HG03280 (cell line): Measurements from ENCODE around the gene ZNF77.
A peak's percentile ranks its signal among the peaks of the same experiment; 100 is the strongest.
"Not testable (repeated sequence)": the region's sequence is repeated elsewhere in the genome, so short reads cannot be mapped to it uniquely, and the experiment has no call there.

Experiments used
- ATAC-seq: cut with Tn5 transposase; IDR thresholded peaks from one replicate; pipeline ENCODE4 v1.9.1; 2021; ENCODE audit warnings: mild to moderate bottlenecking, moderate library complexity; ENCODE audit not compliant: unreplicated experiment

ZNF77 gene

DNA sequence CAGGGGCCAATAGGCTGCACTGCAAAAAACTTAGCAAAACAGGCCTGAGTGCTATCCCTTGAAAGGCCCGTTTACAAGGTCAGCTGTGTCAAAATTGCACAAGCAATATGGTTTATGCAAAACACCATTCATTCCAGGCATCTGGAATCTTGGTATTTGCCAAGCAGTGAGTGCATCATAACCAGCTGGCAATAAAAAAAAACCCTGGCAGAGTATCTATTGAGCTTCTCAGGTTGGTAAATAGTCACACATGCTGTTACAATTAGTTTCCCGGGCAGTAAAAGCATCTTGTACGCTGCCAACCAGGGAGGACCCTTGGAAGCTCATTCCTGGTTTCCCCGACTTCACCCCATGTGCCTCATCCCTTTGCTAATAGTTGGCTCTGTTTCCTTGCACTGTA is 21.3 kb downstream of the ZNF77 start:
- no peak for ATAC-seq

DNA sequence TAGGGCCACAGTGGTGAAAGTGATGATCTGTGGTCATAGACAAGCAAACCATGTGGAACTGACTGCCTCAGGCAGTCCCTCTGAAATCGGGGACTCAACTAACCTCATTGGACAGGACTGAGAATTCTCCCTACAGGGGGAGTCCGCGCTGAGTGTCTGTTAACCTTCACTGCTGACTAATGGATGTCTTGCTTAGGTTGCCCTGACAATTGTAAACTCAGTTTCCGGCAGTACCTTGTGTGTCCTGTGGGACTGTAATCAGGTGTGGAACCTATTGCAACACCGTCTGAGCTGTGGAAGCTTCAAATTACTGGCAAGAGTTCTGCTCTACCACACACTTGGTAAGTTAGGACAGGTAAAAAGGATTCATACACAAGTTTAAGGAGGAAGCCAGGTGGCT is 21.8 kb downstream of the ZNF77 start:
- ATAC-seq, result no peak

DNA sequence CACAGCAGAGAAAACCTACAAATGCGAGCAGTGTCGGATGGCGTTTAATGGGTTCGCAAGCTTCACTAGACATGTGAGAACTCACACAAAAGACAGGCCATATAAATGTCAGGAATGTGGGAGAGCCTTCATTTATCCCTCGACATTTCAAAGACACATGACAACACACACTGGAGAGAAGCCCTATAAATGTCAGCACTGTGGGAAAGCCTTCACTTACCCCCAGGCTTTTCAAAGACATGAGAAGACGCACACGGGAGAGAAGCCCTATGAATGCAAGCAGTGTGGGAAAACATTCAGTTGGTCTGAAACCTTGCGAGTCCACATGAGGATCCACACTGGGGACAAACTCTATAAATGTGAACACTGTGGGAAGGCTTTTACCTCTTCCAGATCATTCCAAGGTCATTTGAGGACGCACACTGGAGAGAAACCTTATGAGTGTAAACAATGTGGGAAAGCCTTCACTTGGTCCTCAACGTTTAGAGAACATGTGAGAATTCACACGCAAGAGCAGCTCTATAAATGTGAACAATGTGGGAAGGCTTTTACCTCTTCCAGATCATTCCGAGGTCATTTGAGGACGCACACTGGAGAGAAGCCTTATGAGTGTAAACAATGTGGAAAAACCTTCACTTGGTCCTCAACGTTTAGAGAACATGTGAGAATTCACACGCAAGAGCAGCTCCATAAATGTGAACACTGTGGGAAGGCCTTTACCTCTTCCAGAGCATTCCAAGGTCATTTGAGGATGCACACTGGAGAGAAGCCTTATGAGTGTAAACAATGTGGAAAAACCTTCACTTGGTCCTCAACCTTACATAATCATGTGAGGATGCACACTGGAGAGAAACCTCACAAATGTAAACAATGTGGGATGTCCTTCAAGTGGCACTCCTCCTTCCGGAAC is 27.2 kb downstream of the ZNF77 start:
- ATAC-seq, result no peak

DNA sequence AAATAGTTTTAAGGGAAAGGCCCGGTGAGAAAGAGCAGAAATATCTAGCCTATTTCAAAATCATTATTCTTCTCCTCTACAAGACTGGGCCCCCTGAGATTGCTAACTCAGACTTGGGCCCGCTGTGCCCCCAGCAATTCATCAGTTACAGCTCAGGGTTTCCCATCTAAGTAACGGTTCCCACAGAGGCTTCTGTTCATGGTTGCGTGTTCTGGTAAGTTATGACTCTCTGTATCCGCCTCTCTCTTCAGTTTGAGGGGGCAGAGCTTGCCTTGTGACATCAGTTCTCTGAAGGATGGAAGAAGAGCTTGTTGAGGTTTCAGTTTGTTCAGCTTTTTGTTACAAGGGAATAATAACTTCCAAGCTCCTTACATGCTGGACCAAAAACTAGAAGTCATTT is 32.5 kb downstream of the ZNF77 start:
- no peak for ATAC-seq

DNA sequence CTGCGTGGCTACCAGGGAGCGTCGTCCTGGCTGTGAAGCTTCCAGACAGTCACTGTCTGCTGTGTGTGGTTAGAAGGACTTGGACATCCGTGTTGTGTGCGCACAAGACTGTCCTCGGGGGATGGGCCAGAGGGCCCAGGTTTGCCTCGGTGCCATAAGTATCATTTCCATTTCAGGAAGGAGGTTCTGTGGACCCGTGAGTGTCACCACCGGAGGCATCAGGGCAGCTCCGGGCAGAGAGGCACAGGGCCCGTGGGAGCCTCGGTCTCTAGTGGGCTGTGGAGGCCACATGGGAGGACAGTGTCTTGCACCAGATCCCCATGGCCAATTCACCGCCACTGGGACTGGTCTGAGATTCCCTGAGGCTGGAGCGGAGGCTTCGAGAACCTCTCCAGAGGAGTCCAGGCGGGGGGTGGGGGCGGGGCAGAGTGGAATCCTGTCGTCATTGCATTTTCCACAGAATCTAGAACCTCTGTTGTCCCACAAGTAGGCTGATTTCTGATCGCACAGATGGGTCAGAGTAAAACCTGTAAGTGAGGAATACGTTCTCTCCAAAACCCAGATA is 38.1 kb downstream of the ZNF77 start:
- no peak for ATAC-seq

DNA sequence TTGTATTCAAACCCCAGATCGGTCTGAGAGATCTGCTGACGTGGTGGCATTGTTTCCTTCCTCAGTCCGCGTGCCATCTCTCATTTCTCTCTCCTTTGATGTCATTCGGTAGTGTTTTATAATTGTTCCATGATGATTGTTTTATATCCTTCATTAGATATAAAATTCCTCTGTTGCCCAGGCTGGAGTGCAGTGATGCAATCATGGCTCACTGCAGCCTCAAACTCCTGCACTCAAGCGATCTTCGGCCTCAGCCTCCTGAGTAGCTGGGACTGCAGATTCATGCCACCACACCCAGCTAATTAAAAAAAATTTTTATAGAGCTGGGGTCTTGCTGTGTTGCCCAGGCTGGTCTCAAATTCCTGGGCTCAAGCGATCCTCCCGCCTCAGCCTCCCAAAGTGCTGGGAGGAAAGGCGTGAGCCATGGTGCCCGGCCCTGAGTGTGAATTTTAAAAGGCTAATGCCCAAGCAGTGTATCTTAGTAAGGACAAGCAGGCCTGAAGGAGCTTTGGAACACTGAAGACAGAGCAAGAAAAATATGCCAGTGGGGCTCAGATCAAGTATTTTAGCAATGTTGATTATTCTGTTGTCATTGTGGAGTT is 38.8 kb downstream of the ZNF77 start:
- ATAC-seq, result no peak

DNA sequence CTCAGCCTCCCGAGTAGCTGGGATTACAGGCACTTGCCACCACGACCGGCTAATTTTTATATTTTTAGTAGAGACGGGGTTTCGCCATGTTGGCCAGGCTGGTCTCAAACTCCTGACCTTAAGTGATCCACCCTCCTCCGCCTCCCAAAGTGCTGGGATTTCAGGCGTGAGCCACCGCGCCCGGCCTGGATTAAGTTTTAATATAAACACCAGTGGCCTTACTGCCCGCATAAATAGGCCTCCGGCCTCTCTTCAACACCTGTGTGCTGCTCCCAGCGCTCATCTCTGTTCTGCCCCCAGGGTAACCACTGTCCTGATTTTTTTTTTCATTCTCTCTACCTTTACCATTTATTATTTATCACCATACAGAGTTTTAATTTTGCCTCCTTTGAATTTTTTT is 41.4 kb downstream of the ZNF77 start:
- not testable (repeated sequence) for ATAC-seq

DNA sequence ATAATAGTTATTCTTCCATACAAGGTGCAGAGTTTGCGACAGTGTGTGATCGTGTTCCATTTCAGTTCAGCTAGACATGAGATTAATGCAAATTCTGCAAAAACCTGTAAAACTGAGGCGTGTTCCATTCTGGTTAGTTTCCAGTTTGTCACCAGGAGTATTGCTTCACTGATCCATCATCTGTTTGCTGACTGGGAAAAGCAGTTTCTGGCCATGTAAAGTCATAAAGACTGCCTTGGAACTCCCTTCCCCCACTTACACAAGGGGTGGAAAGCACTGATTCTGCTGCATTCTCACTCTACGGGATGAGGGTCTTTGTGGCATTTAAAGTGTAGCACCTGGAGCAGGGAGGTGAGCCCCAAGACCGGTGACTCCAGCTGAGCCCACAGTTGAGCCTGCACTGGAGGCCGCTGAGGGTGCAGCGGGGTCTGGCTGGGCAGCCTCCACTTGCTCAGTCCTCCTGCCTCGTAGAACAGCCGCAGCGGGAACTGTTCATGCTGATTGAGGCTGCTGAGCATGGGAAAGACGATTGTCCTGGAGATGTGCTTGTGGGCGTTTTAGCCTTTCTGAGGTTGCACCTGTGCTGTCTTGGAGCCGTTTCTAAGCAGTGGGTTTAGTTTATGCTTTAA is 42.1 kb downstream of the ZNF77 start:
- ATAC-seq, result no peak

DNA sequence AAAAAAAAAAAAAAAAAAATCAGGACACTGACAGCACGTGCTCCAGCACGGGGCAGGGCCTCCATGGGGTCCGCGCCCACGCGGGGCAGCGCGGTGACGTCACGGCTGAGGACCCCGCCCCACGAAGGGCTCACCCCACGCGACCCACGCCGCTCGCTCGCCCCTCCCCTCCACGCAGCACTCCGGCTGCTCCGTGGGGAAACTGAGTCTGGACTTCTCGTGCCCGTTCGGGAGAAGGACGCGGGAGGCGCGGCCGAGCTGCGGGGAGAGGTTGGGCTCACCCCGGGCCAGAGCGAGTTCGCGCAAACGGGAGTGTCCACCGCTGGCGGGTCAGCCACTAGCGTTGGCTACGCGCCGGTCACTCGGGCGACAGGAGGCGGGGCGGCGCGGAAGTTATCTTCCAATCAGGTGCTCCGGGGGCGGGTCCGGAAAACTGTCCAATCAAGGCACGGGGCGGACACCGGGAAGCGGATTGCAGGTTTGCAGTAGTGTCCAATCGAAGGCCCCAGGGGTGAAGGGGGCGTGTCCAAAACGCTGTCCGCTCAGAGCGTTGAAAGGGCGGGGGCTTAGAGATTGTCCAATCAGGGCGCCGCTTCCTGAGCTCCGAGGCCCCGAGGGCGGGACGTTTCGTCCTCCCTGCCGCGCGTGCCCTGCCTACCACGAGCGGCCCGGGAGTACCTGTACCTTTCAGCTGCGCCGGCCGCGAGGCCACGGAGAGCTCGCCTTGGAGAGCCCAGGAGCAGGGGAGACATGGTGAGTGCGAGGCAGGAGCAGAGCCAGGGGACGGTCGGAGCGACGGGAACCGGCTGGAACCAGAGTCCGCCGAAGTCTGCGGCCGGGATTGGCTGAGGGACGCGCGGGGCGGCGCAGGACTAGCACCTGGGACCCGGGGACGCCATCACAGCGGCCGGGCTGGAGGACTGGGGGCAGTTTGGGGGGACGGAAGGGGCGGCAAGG is 44.2 kb downstream of the ZNF77 start, which contains the start of gene ZNF57:
Gene ZNF57 (plus strand): TSS at position 633 of the 957 bp plus-strand sequence. CDS start 118 bp downstream, at position 751.
- ATAC-seq, result peak; percentile 93

DNA sequence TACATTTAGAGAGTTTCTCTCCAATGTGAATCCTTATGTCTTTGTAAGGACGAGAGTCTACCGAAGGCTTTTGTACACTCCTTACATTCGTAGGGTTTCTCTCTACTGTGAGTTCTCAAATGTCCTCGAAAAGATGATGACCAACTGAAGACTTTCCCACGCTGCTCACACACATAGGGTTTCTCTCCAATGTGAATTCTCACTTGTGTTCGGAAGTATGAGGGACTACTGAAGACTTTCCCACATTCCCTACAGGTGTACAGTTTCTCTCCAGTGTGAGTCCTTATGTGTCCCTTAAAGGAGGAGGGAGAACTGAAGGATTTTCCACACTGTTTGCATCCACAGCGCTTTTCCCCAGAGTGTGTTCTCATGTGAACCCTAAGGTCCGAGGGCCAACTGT is 48.1 kb downstream of the ZNF77 start:
- ATAC-seq, result no peak

DNA sequence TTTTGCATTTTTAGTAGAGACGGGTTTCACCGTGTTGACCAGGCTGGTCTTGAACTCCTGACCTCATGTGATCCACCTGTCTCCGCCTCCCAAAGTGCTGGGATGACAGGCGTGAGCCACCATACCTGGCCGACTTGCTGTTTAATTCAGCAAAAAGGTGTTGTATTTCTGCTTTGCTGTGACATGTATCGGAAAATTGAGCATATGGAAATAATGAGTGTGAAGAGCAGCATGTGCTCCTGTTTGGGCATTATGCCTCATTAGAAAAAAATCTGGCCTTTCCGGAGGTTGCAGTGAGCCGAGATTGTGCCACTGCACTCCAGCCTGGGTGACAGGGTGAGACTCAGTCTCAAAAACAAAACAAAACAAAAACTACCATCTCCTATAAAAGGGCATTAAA is 54.2 kb downstream of the ZNF77 start:
- not testable (repeated sequence) for ATAC-seq

DNA sequence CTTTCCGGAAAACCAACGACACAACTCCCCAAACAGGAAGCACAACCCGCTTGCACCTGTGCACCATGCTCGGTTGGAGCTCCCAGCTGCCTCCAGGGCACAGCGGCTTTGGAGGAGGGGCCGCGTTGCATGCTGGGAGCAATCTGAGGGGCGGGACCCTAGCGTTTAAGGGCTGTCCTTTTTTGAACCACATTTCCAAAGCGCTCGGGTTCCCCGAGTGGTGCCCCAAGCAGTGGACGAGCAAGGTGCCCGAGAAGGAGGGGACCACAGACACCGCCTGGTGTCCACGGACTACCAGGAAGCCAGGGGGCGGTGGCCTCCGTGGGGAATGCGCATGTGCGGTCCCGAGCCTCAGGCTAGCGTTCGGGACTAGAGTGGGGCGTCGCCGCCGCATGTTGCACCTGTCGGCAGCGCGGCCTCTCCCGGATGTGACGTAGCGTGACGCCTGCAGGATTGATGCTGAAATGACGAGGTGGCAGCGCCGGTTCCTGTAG is 56.0 kb downstream of the ZNF77 start:
- ATAC-seq, result no peak

DNA sequence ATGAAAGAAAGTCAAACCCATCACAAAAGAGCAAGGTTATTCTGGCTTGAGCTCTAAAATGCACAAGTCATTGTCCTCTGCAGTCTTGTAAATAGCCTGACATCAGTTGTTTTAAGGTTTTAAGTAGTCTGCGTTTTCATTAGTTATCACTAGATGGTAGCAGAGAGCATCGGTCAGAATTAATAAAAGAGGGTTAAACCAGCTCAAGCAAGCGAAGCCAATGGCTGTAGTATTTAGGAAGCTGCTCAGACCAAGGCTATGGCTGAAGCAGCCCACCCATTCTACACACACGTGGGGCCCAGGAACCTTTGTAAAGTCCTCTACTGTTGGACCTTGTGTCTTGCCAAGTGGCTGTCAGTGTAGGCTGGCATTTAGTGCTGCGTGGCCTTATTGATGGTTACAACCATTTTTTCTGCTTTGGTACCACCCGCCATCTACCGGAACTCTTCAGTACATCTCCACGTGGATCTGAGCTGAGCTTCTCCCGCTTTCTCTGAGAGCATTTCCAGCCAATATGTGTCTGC is 57.3 kb downstream of the ZNF77 start:
- ATAC-seq, result no peak

DNA sequence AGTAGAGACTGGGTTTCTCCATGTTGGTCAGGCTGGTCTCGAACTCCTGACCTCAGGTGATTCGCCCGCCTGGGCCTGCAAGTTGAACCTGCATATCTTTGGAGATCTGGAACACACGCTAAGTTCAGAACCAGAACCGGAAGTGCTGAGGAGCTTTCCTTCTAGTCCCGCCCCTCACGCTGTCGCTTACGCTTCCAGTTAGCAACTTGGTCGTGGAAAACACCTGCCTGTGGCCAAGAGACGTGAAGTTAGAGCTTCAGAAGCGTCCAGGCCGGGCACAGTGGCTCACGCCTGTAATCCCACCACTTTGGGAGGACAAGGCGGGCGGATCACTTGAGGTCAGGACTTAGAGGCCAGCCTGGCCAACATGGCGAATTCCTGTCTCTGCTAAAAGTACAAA is 59.0 kb downstream of the ZNF77 start:
- ATAC-seq, result no peak

DNA sequence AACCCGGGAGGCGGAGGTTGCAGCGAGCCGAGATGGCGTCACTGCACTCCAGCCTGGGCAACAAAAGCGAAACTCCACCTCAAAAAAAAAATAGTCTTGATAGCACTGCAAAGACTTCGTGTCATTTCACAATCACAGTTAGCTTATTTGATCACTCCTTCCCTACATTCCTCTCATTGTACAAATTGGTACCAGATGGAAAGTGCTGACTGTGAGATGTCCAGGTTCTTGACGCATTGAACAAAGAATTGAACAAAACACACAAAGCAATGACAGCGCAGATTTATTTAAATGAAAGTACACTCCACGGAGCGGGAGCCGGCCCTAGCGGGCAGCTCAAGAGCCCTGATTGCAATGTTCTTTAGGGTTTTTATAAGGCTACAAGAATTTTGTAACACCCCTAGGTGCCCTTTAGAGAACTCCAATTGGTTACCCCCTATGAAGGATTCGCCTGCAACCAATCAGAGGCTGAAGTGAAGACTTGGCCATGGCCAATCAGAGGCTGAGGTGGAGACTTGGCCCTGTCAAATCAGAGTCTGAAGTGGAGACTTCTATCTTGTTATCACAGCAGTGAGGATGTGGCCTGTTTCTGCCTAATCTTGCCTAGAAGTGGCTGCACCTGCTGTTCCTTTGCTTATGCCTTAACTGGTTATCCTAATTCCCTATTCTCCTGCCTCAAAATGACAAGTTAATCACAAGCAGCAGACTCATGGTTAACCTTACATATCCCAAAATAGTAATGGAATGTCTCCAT is 60.9 kb downstream of the ZNF77 start:
- ATAC-seq, result no peak
